SK-N-SH (cell line): Measurements from ENCODE around the gene ARG2. TPM values are rescaled to one million over a fixed set of nuclear protein-coding genes. Genes with fewer than 3 reads are reported as not detected.

Source experiments
- CTCF ChIA-PET: fragments of 300-600, 350-600 bp; formaldehyde crosslinking; extraction: SDS; loops from one replicate; lab custom pipeline; 2021; lab: Yijun Ruan, JAX
- POLR2A ChIA-PET: fragments of 350-600 bp; sonication (Branson Sonifier 250); formaldehyde crosslinking; extraction: SDS; loops from one replicate; lab custom pipeline; 2020; ENCODE audit warnings: antibody characterized with exemption, inconsistent platforms; lab: Yijun Ruan, JAX
- DNase-seq: peaks from one replicate; pipeline ENCODE4 v3.0.0; 2012
- H2AFZ ChIP-seq: fragments of 200-600 bp; sonication (generic); 2 replicates; pipeline ENCODE4 v1.8.1; 2016; ENCODE audit warnings: antibody characterized with exemption, mild to moderate bottlenecking, low read depth
- H3F3A ChIP-seq: fragments of 200-600 bp; sonication (generic); replicated peaks from 2 replicates; pipeline ENCODE3; 2016; ENCODE audit warnings: antibody characterized with exemption, mild to moderate bottlenecking; ENCODE audit not compliant: insufficient read depth
- H3K27ac ChIP-seq, 2 experiments: fragments of 200-500 bp in 1 of 2; fragments of 200-600 bp in 1 of 2; sonication (Bioruptor generic) in 1 of 2; sonication (generic), shearing (Covaris generic) in 1 of 2; 2 replicates each; pipeline versions ENCODE4 v1.5.1 to v1.6.1; 2014 to 2016; ENCODE audit warnings: low read depth in 2 of 2, inconsistent platforms in 1 of 2, low read length in 1 of 2, mild to moderate bottlenecking in 1 of 2, mixed read lengths in 1 of 2
- H3K27me3 ChIP-seq: fragments of 200-600 bp; sonication (generic), shearing (Covaris generic); 2 replicates; pipeline ENCODE4 v1.6.1; 2016; ENCODE audit warnings: mixed run types; ENCODE audit not compliant: insufficient read depth
- H3K36me3 ChIP-seq, 2 experiments: fragments of 200-500 bp in 1 of 2; fragments of 200-600 bp in 1 of 2; sonication (Bioruptor generic) in 1 of 2; sonication (generic) in 1 of 2; replicated peaks in 1 of 2; 2 replicates each; pipeline versions ENCODE3 to v1.5.1; 2014 to 2016; ENCODE audit warnings: low read length in 1 of 2, mild to moderate bottlenecking in 1 of 2; ENCODE audit not compliant: insufficient read depth in 2 of 2, control insufficient read depth in 1 of 2
- H3K4me1 ChIP-seq, 2 experiments: fragments of 200-500 bp in 1 of 2; fragments of 200-600 bp in 1 of 2; sonication (Bioruptor generic) in 1 of 2; sonication (generic), shearing (Covaris generic) in 1 of 2; 2 replicates each; pipeline versions ENCODE4 v1.5.1 to v1.6.1; 2014 to 2016; ENCODE audit warnings: low read depth in 1 of 2, low read length in 1 of 2, mixed run types in 1 of 2; ENCODE audit not compliant: insufficient read depth in 2 of 2, control insufficient read depth in 1 of 2
- H3K4me2 ChIP-seq: fragments of 200-600 bp; sonication (generic), shearing (Covaris generic); 2 replicates; pipeline ENCODE4 v1.6.1; 2017; ENCODE audit warnings: mixed run types
- H3K4me3 ChIP-seq, 2 experiments: fragments of 200-500 bp in 1 of 2; fragments of 200-600 bp in 1 of 2; sonication (Bioruptor generic) in 1 of 2; sonication (generic), shearing (Covaris generic) in 1 of 2; 2 replicates each; pipeline versions ENCODE4 v1.5.1 to v1.8.1; 2014 to 2016; ENCODE audit warnings: low read depth in 2 of 2, inconsistent platforms in 1 of 2, low read length in 1 of 2, mild to moderate bottlenecking in 1 of 2, mixed read lengths in 1 of 2, moderate library complexity in 1 of 2
- H3K79me2 ChIP-seq: fragments of 200-600 bp; sonication (generic); 2 replicates; pipeline ENCODE4 v1.8.1; 2017; ENCODE audit warnings: mild to moderate bottlenecking; ENCODE audit not compliant: insufficient read depth
- H3K9ac ChIP-seq: fragments of 200-600 bp; sonication (generic); 2 replicates; pipeline ENCODE4 v1.6.1; 2017; ENCODE audit warnings: mixed run types
- H3K9me2 ChIP-seq: fragments of 200-600 bp; sonication (generic); 2 replicates; pipeline ENCODE4 v1.6.1; 2017; ENCODE audit warnings: mixed run types
- H3K9me3 ChIP-seq: fragments of 200-600 bp; sonication (generic); 2 replicates; pipeline ENCODE4 v1.6.1; 2017; ENCODE audit warnings: mixed run types, mild to moderate bottlenecking, moderate library complexity
- H4K20me1 ChIP-seq: fragments of 200-600 bp; sonication (generic); 2 replicates; pipeline ENCODE4 v1.6.1; 2017; ENCODE audit warnings: mild to moderate bottlenecking, mixed run types; ENCODE audit not compliant: insufficient read depth
- EZH2phosphoT487 ChIP-seq: fragments of 200-600 bp; sonication (generic); IDR thresholded peaks from 2 replicates; pipeline ENCODE4 v1.6.1; 2017; ENCODE audit warnings: low read depth, mixed run types, mild to moderate bottlenecking, antibody characterized with exemption, moderate library complexity, borderline replicate concordance
- FOSL2 ChIP-seq: IDR thresholded peaks from 2 replicates; pipeline ENCODE4 v1.4.0; 2012; ENCODE audit warnings: low read depth, mild to moderate bottlenecking, moderate library complexity, borderline replicate concordance
- FOXM1 ChIP-seq: IDR thresholded peaks from 2 replicates; pipeline ENCODE4 v1.4.0; 2012; ENCODE audit warnings: low read depth, mild to moderate bottlenecking
- JUND ChIP-seq: IDR thresholded peaks from 2 replicates; pipeline ENCODE4 v1.4.0; 2012
- RFX5 ChIP-seq: IDR thresholded peaks from 2 replicates; pipeline ENCODE4 v1.6.1; 2012; ENCODE audit warnings: mild to moderate bottlenecking, improper control_type of control experiment, low read length
- RXRA ChIP-seq: IDR thresholded peaks from 2 replicates; pipeline ENCODE4 v1.4.0; 2012; ENCODE audit warnings: low read depth, mild to moderate bottlenecking, borderline replicate concordance
- SIN3A ChIP-seq: IDR thresholded peaks from 2 replicates; pipeline ENCODE4 v1.6.1; 2012; ENCODE audit warnings: low read depth, mild to moderate bottlenecking, low read length, moderate library complexity, borderline replicate concordance
- TEAD4 ChIP-seq: IDR thresholded peaks from 2 replicates; pipeline ENCODE4 v1.4.0; 2012; ENCODE audit warnings: mild to moderate bottlenecking, borderline replicate concordance; ENCODE audit not compliant: insufficient read depth
- USF1 ChIP-seq: IDR thresholded peaks from 2 replicates; pipeline ENCODE4 v1.4.0; 2012; ENCODE audit warnings: low read depth, borderline replicate concordance
- USF2 ChIP-seq: fragments of 150-350 bp; IDR thresholded peaks from 2 replicates; pipeline ENCODE4 v1.6.1; 2017; ENCODE audit warnings: antibody characterized with exemption, low read length, low read depth, borderline replicate concordance
- WGBS: methylation state at CpG from one replicate; pipeline ENCODE4 v1.1.6; 2017; ENCODE audit warnings: low lambda C conversion rate; 5-methylcytosine and 5-hydroxymethylcytosine counted together
- polyA plus RNA-seq, 3 experiments: library from polyadenylated mRNA; depleted of rRNA; stranded (reverse); fragments of >200 nt; gene quantifications; 2 replicates each; pipeline ENCODE4 v1.2.3, GENCODE V29; 2012
- TF ChIP-seq, protein P1 (sequence below): IDR thresholded peaks from 2 replicates; pipeline ENCODE4; 2012

The ARG2 gene
- polyA plus RNA-seq, 1 of the 3 experiments (the other 2 are of a cell fraction), result 2.6 TPM

- no peak for DNase-seq
- Histone ChIP-seq H3K4me2 (no peak overlapping the region), H3K9me3 (no peaks in the 10 kb centered on the region), H2AFZ (no peak overlapping the region), H3K27me3 (no peaks in the 10 kb centered on the region), H3K4me3 (no peak overlapping the region), H3K9me2 (no peaks in the 10 kb centered on the region), H4K20me1 (no peaks in the 10 kb centered on the region), H3F3A (no peaks in the 10 kb centered on the region), H3K36me3 (no peaks in the 10 kb centered on the region), H3K27ac (no peak overlapping the region), H3K79me2 (no peaks in the 10 kb centered on the region), H3K9ac (no peak overlapping the region), H3K4me1 (no peaks in the 10 kb centered on the region; a peak in 1 of 4 replicates)
- POLR2A ChIA-PET, result no interaction called here
- TF ChIP-seq FOSL2 (no peak), RFX5 (no peak), EZH2phosphoT487 (no peak), TEAD4 (no peak), SIN3A (no peak), USF2 (no peak), RXRA (no peak), JUND (no peak), FOXM1 (no peak)
- TF ChIP-seq, protein P1, sequence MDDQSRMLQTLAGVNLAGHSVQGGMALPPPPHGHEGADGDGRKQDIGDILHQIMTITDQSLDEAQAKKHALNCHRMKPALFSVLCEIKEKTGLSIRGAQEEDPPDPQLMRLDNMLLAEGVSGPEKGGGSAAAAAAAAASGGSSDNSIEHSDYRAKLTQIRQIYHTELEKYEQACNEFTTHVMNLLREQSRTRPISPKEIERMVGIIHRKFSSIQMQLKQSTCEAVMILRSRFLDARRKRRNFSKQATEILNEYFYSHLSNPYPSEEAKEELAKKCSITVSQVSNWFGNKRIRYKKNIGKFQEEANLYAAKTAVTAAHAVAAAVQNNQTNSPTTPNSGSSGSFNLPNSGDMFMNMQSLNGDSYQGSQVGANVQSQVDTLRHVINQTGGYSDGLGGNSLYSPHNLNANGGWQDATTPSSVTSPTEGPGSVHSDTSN, result no peak
- CTCF ChIA-PET, result interaction anchor here (0.6 to 24.4 kb wide), 9 partner anchors 12 to 146 kb away, joined by 3 to 319 read pairs (median 19); partner anchors contain the start of genes PIGH and PLEKHH1
- WGBS, result 96% methylated on average over 5 of the region's 5 CpGs
Measured at GRCh38 chr14:67572608-67573007, 47.1 kb upstream of the ARG2 start.

DNA sequence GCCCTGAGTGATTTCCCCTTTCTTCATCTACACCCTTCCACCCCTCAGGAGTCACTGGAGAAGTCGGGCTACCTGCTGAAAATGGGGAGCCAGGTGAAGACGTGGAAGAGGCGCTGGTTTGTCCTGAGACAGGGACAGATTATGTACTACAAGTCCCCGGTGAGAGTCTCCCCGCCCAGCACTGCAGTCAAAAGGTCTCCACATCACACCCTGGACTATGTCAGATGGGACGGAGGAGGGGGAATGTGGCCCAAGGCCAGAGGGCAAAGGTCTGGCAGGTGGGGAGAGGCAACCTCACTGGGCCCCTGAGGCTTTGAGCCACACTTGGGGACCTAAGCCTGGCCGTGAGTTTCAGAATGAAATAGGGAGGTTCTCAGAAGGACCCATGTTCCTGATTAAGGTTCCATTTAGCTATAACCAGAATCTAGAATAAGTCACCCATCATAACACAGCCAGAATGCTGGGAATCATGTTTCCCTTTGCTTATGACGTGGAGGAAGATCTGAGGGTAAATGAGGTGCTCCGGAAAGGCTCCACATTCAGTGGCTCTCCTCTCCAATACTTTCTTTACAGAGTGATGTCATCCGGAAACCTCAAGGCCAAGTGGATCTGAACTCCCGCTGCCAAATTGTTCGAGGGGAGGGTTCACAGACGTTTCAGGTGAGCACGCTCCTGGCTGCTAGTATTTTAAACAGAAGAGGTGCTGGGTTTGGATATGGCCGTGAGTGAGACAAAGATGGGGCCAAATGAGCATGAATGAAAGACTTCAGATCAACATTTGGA lies 46.3 kb upstream of the ARG2 start:
- TF ChIP-seq FOXM1, result no peak
- TF ChIP-seq USF1, result no peak
- TF ChIP-seq USF2, result no peak
- Histone ChIP-seq H3K36me3 (no peaks in the 10 kb centered on the region), H3F3A (no peaks in the 10 kb centered on the region), H3K79me2 (no peaks in the 10 kb centered on the region), H2AFZ (no peak overlapping the region), H4K20me1 (no peaks in the 10 kb centered on the region), H3K9ac (no peak overlapping the region), H3K4me3 (no peak overlapping the region), H3K4me2 (no peak overlapping the region), H3K4me1 (no peaks in the 10 kb centered on the region; a peak in 1 of 4 replicates), H3K27me3 (no peaks in the 10 kb centered on the region), H3K9me2 (no peaks in the 10 kb centered on the region), H3K9me3 (no peaks in the 10 kb centered on the region), H3K27ac (no peak overlapping the region)
- DNase-seq, result no peak
- WGBS, result 80% methylated on average over 13 of the region's 15 CpGs
- POLR2A ChIA-PET, result no interaction called here
- CTCF ChIA-PET, result interaction anchor here (7.4 to 24.4 kb wide), 3 partner anchors 11 to 146 kb away, joined by 90 to 319 read pairs (median 237); no protein-coding TSS in a partner anchor
